ENCODE measurements around the gene ADARB1.

Gene ADARB1

DNA sequence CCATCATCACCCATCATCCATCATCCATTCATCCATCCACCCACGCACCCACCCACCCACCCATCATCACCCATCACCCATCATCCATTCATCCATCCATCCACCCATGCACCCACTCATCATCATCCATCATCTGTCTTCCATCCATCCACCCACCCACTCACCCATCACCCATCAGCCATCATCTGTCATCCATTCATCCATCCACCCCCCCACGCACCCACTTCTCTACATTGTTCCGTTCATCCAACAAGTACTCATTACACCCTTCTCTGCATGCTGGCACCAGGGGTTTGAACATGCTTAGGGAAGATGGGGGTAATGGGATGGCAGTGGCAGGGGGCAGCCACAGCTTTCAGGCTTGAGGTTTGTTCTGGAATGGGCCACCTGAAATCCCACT is 82.1 kb downstream of the ADARB1 start:
- no peak for DNase-seq (ENCODE audit: extremely low read depth, insufficient read length)
- TF ChIP-seq, protein P1, sequence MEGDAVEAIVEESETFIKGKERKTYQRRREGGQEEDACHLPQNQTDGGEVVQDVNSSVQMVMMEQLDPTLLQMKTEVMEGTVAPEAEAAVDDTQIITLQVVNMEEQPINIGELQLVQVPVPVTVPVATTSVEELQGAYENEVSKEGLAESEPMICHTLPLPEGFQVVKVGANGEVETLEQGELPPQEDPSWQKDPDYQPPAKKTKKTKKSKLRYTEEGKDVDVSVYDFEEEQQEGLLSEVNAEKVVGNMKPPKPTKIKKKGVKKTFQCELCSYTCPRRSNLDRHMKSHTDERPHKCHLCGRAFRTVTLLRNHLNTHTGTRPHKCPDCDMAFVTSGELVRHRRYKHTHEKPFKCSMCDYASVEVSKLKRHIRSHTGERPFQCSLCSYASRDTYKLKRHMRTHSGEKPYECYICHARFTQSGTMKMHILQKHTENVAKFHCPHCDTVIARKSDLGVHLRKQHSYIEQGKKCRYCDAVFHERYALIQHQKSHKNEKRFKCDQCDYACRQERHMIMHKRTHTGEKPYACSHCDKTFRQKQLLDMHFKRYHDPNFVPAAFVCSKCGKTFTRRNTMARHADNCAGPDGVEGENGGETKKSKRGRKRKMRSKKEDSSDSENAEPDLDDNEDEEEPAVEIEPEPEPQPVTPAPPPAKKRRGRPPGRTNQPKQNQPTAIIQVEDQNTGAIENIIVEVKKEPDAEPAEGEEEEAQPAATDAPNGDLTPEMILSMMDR (IDR thresholded peaks at IDR 0.05; ENCODE audit: insufficient read depth, low read length, poor library complexity, severe bottlenecking), result no peak
- H3K27me3 ChIP-seq (replicated peaks; ENCODE audit: control insufficient read depth, insufficient read depth, low read length), result no peaks in the 10 kb centered on the region; the same call in 1 of the 2 replicates
- no peak overlapping the region for H3K4me3 ChIP-seq (replicated peaks; ENCODE audit: low read depth, low read length)
- no peaks in the 10 kb centered on the region for H3K36me3 ChIP-seq (ENCODE audit: control insufficient read depth, insufficient read depth, low read length)

DNA sequence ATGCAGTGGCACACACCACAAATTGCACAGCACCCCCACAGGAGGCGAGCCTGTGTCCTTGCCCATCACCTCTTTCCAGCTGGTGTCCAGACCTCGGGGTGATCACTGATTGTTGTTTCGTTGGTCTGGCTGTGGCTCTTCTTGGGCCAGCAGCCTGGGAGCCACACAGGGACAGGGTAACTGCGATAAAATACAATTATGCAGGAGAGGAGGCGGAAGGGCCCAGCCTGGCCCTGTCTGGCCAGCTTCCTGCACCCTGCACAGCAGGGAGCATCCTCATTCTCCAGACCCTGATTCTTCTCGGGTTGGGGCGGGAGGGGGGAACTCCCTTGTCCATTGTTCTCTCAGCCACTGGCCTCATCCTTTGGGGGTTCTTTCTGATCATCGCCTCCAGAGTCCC is 83.6 kb downstream of the ADARB1 start:
- TF ChIP-seq, protein P1 (IDR thresholded peaks at IDR 0.05; ENCODE audit: insufficient read depth, low read length, poor library complexity, severe bottlenecking), result no peak
- Histone ChIP-seq H3K4me3 (replicated peaks; ENCODE audit: low read depth, low read length) (no peak overlapping the region), H3K27me3 (replicated peaks; ENCODE audit: control insufficient read depth, insufficient read depth, low read length) (no peaks in the 10 kb centered on the region; the same call in 1 of the 2 replicates), H3K36me3 (ENCODE audit: control insufficient read depth, insufficient read depth, low read length) (no peaks in the 10 kb centered on the region)
- DNase-seq (ENCODE audit: extremely low read depth, insufficient read length), result no peak

DNA sequence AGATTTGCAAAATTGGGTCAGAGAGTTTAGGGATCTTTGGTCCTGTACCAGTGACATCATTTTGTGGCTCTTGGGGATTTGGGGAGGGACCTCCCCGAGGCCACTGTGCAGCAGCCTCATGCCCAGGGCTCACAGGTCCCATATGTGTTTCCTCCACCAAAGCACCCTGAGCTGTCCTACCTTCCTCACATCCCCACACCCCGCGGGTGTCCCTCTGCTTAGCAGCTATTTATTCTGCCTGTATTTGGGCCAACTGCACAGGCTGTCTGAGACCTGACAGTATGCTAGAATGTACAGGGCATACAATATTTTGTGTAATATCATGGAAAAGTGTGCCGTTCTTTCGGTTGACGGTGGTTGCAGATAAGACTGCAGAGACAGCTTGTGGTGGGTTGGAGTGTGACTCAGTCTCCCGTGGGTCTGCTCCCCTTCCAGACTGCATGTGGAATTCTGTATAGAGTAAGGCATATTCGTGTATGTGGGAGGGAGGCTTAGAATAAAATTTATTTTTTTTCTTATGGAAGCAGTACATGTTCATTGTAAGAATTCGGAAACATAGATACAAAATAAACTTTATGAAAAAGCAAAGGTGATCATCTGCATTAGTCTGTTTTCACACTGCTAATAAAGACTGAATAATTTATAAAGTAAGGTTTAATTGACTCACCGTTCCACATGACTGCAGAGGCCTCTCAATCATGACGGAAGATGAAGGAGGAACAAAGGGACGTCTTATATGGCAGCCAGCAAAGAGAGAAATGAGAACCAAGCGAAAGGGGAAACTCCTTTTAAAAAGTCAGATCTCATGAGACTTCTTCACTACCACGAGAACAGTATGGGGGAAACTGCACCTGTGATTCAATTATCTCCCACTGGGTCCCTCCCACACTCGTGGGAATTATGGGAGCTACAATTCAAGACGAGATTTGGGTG is 84.4 kb downstream of the ADARB1 start:
- DNase-seq (ENCODE audit: extremely low read depth, insufficient read length), result no peak
- Histone ChIP-seq H3K27me3 (replicated peaks; ENCODE audit: control insufficient read depth, insufficient read depth, low read length) (no peaks in the 10 kb centered on the region; the same call in 1 of the 2 replicates), H3K4me3 (replicated peaks; ENCODE audit: low read depth, low read length) (no peak overlapping the region), H3K36me3 (ENCODE audit: control insufficient read depth, insufficient read depth, low read length) (no peaks in the 10 kb centered on the region)
- TF ChIP-seq, protein P1 (IDR thresholded peaks at IDR 0.05; ENCODE audit: insufficient read depth, low read length, poor library complexity, severe bottlenecking), result no peak

DNA sequence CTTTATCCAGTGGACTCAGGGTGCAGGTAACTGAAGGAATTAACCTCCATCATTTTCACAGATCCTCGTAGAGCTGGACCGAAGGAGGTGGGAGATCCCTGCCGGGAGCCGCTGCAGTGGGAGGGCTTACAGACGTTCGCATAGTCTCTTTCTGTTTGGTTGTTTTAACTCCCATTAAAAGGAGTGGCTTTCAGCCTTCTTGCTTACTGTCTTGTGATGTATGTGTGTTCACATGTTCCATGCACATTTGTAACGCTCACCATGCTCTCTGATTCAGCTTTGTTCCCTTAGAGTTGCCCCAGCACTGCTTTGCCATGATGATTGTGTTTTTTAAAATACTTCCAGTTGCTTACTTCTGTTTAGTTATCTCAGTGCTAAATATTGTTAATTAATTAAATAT is 85.8 kb downstream of the ADARB1 start:
- H3K36me3 ChIP-seq (ENCODE audit: control insufficient read depth, insufficient read depth, low read length), result no peaks in the 10 kb centered on the region
- TF ChIP-seq, protein P1 (IDR thresholded peaks at IDR 0.05; ENCODE audit: insufficient read depth, low read length, poor library complexity, severe bottlenecking), result no peak
- H3K4me3 ChIP-seq (replicated peaks; ENCODE audit: low read depth, low read length), result no peak overlapping the region
- DNase-seq (ENCODE audit: extremely low read depth, insufficient read length), result no peak
- no peaks in the 10 kb centered on the region; the same call in 1 of the 2 replicates for H3K27me3 ChIP-seq (replicated peaks; ENCODE audit: control insufficient read depth, insufficient read depth, low read length)

DNA sequence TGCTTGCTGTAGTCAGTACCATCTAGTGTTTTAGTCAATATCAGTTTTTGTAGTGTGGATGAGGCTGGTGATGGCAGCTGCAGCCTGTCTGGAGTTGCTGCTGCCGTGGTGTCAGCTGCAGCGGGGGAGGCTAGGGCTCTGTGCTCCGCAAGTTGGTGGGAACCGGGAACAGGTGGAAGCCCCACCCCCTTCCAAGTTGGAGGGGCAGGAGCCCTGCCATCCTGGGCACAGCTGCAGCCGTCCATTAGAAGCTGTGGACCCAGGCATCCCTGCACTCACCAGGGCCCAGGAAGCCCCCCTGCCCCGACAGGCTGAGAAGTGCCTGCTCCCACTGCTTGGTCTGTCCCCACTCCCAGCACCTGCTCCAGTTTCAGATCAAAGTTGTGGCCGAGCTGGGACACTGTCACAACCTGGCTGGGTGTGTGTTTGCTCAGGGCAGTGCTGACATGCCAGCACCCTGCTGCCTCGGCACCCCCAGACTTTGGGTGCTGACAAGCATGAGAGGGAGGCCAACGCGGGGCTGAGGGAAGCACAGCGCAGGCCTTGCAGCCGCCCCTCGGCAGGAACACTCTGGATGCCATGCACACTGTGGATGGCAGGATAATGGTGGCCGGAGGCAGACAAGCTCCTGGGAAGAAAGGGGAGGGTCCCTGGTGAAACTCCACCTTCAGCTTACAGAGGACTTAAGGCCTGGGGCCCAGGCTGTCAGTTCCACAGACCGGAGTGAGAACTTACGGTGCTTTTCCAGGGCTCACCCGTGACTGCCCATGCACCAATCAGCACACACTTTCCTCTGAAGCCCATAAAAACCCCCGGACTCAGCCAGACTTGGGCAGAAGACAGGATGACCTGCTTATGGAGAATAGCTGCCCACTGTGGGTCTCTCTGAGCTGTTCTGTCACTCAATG is 86.9 kb downstream of the ADARB1 start:
- Histone ChIP-seq H3K36me3 (ENCODE audit: control insufficient read depth, insufficient read depth, low read length) (no peaks in the 10 kb centered on the region), H3K4me3 (replicated peaks; ENCODE audit: low read depth, low read length) (no peak overlapping the region), H3K27me3 (replicated peaks; ENCODE audit: control insufficient read depth, insufficient read depth, low read length) (no peaks in the 10 kb centered on the region; the same call in 1 of the 2 replicates)
- DNase-seq (ENCODE audit: extremely low read depth, insufficient read length), result no peak
- TF ChIP-seq, protein P1 (IDR thresholded peaks at IDR 0.05; ENCODE audit: insufficient read depth, low read length, poor library complexity, severe bottlenecking), result no peak
